Femur (tissue), 1 donor: Measurements from ENCODE around the gene ITGB1.
A peak's percentile ranks its signal among the peaks of the same experiment; 100 is the strongest.
"Not testable (repeated sequence)": the region's sequence is repeated elsewhere in the genome, so short reads cannot be mapped to it uniquely, and the experiment has no call there.

Source experiments
- DNase-seq: peaks from one replicate; pipeline ENCODE4 v3.0.0-alpha.2; 2017

ITGB1 gene

DNA sequence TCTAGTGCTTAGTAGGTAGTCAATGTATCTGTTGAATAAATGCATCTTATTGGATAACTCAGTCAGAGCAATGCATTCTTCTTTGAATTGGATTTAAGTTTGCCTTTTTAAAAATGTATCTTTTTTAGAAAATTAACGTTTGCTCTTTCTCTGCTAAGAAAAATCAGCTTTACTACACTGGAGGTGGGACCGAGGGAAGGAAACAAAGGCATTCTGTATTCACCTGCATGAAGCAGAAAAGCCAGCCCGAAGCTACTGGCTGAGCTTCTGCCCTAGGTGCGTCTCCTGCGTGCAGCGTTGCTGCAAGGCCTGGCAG is 22.2 kb upstream of the ITGB1 start:
- DNase-seq = no peak

DNA sequence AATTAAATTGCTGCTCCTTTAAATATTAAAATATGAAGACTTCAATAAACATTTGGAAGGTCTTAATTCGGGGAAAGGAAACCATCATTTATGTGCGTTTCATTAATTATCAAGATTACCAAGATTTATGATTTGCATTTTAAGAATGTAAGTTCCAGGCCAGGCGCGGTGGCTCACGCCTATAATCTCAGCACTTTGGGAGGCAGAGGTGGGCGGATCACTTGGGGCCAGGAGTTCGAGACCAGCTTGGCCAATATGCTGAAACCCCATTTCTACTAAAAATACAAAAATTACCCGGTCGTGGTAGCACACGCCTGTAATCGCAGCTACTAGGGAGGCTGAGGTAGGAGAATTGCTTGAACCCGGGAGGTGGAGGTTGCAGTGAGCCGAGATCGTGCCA is 21.7 kb upstream of the ITGB1 start:
- DNase-seq = not testable (repeated sequence)

DNA sequence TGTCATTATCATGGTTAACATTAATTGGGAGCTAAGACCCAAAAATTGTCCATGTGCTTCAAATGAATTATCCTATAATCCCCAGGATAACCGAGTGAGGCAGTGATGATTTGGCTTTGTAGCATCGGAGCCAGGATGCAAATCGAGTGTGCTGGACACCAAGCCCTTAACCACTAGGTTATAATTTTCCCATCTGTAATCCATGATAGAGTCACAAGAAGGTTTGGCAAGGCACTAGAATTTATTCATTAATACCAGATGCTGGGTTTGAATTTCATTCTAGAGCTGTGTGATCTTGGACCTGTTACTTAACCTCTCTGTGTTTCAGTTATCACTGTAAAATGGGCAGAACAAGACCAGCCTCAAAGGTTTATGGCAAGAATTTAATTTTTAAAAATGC is 21.0 kb upstream of the ITGB1 start:
- no peak for DNase-seq

- not testable (repeated sequence) for DNase-seq
Measured at GRCh38 chr10:32977846-32978809, 20.1 kb upstream of the ITGB1 start.

GRCh38 chr10:32976338-32976737 is 18.3 kb upstream of the ITGB1 start:
- no peak for DNase-seq

- no peak for DNase-seq
Measured at GRCh38 chr10:32972929-32973328, 14.9 kb upstream of the ITGB1 start.

DNA sequence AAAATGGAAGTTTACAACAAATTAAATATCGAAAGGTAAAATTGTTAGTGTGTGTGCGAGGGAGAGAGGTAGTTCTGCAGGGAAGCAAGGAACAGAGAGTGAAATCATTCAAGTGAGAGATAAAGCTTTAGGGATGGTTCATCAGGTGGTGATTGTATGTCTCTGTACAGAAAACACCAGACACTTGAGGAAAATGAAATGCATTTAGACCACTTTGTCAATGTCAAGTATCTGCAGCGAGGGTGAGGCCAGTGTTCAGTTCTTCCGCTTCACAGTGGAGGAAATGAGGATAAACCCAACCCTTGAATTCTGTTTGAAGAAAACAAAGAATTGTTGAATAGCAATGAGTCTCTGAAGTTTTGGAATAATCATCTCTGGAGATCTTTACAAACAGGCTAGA is 14.4 kb upstream of the ITGB1 start:
- DNase-seq = no peak

DNA sequence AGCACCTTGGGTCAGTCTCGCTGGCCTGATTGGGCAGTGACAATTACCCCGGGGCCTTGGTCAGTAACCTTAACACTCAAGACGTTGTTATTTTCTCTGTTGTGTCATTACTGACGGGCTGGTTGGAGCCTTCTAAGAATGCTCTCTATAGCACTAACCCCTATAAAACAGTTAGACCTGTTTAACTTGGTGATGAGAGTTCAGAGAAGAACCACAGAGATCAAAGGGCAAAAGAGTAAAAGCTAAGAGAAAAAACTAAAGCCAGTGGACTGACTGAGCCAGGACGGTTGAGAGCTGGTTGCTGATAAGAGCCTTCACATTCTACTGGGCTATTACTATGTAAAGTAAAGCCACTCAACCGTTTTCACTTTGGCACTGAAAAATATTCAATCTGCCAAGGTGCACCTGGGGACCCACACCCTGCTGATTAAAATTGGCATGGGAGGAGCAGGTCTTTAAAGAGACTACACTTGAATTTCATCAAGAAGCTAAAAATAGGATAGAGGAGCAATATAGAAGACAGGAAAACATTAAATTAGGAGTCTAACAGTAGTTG is 13.6 kb upstream of the ITGB1 start:
- DNase-seq = no peak

- no peak for DNase-seq
Measured at GRCh38 chr10:32970910-32971309, 12.9 kb upstream of the ITGB1 start.

- no peak for DNase-seq
Measured at GRCh38 chr10:32964270-32964669, 6.2 kb upstream of the ITGB1 start.

DNA sequence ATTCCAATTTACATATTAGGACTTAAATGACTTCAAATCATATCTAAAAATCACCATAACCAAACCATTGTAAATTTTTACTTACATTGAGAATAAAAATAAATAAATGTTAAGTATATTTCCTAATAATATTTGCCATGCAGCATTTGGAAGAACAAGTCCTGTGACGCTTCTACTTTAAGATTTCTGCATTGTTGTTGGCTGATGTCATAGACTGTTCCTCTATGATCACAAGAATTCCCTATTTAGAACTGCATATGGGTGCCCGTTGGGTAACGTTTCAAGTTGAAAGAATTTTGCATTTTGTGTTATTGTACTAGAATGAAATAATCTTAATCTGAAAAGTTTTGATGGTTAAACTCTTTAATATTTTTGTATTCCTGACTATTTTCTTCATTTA is 5.1 kb upstream of the ITGB1 start:
- no peak for DNase-seq

DNA sequence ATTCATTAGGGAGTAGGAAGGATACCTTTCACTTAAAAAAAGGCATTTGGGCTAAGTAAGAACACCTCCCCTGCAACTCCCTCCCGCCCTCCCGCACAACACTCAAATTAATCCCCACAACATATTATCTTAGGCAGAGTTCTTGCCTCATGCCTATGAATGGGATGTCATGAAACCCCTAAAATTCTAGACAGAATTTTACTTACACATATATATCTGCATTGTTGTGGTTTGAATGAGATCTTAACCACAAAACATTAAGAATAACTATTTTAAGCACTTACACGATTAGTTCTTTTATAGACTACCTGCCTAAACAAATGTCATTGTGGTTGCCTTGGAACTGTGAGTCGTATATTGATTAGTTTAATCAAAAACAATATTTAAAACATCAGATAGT is 4.5 kb upstream of the ITGB1 start:
- no peak for DNase-seq

- DNase-seq = no peak
Measured at GRCh38 chr10:32961895-32962369, 3.9 kb upstream of the ITGB1 start.

- no peak for DNase-seq
Measured at GRCh38 chr10:32961343-32961894, 3.4 kb upstream of the ITGB1 start.

DNA sequence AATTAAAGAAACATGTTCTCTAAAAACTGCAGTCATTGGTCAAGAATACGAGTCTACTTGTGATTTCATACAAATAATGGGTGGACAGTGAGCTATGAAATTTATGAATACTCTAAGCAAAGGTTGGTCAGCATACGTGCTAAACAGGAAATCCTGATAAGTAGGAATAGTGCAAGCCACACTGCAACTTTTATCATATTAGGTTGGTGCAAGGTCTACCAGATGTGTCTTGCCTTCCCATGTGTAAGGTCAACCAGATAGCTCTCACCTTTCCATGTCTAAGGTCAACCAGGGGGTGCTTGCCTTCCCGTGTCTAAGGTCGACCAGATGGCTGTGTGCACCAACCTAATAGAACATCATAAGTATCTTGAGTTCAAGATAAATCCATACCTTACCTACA is 2.0 kb upstream of the ITGB1 start:
- DNase-seq = no peak

DNA sequence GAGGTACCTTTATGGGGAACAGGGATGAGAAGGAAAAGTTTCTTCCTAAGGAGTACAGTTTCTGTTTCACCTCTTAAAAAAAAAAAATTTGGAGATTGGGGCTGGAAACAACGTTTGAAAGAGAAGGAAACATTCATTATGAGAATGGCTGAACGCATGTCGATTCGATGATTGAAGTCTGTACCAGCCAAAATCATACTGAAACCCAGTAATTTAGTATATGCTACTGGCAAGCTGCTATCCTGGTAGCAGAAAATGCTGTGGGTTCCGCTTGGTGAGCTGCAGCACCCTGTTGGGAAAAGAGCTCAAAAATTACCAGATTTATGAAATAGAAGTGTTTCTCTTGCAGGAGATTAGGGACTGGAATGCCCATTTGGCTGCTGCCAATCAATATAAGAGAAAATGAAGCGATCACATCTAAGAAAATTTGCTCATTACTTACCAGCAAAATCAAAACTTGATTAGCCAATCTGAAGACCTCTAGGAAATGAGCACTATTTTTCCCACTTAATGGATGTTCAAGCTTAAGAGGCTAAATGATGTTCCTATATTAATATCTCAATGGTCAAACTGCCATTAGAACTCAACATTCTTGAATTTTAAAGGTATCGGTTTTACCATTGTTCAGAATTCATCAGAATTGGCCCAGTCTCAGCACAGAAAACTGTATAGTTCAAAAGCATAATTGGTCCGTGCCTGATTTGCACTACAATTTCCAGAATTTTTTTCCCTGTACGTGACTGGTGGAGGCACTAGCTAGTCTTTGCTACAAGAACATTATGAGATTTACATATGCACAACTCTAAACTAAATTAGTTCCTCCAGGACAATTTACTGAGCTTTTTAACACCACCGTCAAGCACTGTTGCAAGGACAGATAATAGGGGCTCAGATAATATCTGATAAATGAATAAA is 1.2 kb upstream of the ITGB1 start:
- no peak for DNase-seq

DNA sequence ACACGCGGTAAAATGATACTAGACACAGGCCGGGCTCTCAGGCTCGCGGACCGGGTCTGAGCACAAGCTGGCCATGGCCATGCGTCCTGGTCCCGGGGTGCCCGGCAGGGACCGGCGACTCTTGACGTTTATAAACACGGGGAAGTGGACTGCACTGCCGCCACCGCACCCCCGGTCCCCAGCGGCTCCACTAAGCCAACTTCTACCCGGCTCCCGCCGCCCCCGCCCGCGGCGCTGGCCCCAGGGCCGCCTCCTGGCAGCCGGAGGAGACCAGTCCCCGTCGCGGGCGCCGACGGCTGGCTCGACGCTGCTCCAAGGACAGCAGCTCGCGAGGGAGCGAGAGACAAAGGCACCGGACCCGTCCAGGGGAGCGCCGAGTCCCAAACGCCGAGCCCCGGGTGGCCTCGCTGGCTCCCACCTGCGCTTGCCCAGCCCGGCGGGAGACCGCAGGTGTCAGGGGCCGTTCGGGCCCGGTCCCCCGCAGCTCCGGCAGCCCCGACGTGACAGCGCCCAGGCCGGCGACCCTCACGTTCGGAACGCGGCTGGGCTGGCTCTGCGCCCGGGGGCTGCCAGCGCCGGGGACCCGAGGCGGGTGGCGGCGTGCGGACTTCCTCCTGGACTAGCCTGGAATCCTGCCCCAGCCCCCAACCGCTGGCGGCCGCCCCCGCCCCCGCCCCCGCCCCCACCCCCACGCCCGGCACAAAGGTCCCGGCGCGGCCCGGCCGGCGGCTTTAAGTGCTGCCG is 517 bp downstream of the ITGB1 start:
- DNase-seq = peak; percentile 72

- no peak for DNase-seq
Measured at GRCh38 chr10:32956365-32957197, 1.4 kb downstream of the ITGB1 start.

DNA sequence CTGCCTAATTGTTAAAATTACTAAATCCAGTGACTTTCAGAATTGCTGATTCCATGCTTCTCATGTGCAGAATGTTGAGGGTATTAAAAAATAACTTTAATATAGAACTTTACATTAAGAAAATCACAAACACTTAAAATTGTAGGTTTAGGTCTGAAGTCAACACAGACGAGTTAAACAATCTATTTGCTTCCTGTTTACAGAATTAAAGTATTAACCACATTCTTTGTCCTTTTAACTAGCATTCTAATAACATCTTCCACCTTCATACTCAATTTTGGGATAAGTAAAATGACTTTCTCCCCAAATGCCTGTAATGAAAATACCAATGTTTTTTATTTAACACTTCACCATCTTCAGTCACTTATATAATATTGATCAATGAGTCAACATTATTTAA is 2.2 kb downstream of the ITGB1 start:
- no peak for DNase-seq

DNA sequence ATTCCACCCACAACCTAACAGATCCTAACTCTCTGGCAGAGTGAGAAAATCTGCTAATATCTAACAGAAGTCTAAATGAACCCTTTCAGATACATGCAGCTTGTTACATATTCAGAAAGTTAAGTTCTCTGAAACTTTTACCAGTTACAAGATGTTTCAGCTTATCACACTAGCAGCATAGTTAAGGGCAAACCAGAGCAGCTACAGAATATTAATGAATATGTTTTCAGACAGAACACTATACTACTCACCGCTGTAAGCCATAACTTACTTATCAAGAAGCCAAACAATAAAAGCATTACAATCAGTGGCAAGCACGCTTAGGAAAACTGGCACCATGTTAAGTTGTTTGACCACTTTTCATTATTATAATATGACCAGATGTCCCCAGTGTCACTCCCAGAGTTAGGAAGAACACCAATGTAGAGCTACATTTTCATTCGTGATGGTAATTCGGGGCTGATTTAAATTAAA is 2.7 kb downstream of the ITGB1 start:
- DNase-seq = no peak
